Measurements from ENCODE around the gene GSE1.

DNA sequence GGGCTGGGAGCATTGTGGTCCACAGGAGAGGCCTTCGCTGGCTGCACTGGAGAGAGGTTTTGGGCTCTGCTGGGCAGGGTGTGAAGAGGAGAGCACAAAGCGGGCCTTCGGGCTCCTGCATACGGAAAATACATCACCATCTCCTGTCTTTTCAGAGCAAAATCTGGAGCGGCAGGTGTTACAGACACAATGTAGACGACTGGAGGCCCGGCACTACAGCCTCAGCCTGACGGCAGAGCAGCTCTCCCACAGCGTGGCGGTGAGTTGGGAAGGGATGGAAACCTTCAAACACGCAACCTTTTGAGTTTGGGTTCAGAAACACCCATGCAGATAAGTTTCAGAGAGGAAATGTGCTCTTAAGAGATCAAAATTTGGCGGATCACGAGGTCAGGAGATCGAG is 57.7 kb downstream of the GSE1 start:
- TF ChIP-seq, protein P1, sequence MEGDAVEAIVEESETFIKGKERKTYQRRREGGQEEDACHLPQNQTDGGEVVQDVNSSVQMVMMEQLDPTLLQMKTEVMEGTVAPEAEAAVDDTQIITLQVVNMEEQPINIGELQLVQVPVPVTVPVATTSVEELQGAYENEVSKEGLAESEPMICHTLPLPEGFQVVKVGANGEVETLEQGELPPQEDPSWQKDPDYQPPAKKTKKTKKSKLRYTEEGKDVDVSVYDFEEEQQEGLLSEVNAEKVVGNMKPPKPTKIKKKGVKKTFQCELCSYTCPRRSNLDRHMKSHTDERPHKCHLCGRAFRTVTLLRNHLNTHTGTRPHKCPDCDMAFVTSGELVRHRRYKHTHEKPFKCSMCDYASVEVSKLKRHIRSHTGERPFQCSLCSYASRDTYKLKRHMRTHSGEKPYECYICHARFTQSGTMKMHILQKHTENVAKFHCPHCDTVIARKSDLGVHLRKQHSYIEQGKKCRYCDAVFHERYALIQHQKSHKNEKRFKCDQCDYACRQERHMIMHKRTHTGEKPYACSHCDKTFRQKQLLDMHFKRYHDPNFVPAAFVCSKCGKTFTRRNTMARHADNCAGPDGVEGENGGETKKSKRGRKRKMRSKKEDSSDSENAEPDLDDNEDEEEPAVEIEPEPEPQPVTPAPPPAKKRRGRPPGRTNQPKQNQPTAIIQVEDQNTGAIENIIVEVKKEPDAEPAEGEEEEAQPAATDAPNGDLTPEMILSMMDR (IDR thresholded peaks at IDR 0.05), result no peak
- TF ChIP-seq POLR2A (IDR thresholded peaks at IDR 0.05) (no peak), POLR2AphosphoS5 (IDR thresholded peaks at IDR 0.05) (no peak)
